HuH-7.5 (cell line): ENCODE results near the gene ZDHHC18.
"Not testable (repeated sequence)": the region's sequence is repeated elsewhere in the genome, so short reads cannot be mapped to it uniquely, and the experiment has no call there.

ENCODE experiments used
- DNase-seq: peaks from one replicate; pipeline ENCODE4 v3.0.0; 2011; ENCODE audit warnings: low spot score

Gene ZDHHC18

GRCh38 chr1:26791148-26791547 lies 35.3 kb upstream of the ZDHHC18 start:
- no peak for DNase-seq

- no peak for DNase-seq
Measured at GRCh38 chr1:26791626-26792025, 34.9 kb upstream of the ZDHHC18 start.

DNA sequence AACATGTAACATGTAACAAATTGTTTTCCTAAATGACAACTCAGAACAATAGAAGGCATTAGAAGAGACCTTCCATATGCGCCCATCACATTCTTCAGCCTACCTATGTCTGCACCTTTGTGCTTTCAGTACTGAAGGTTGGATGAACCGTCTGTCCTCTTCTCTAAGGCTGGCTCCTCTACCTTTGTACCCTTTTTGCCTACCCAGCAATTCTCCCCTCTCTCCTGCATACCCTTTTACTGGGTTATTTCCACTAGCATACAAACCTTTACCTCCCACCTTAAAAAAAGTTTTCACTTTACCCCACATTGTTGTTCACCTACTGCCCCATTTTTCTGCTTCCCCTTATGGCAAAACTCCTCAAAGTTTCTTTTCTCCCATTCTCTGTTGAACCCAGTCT lies 33.6 kb upstream of the ZDHHC18 start:
- DNase-seq = no peak

GRCh38 chr1:26794391-26794790 lies 32.1 kb upstream of the ZDHHC18 start:
- DNase-seq = no peak

DNA sequence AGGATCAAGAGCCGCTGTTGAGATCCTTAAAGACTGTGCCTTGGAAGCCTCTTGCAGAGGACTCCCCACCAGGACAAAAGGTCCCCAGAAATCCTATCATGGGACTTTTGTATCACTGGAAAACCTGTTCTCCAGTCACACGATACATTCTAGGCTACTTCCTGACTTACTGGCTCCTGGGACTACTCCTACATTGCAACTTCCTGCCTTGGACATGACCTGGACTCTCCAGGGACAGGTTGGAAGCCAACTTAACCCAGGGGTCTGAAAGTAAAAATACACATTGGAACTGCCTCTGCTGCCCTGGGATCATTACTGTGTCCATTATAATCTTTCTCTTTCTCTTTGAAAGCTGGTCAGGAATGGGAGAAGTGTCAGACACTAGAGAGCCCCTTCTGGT lies 28.9 kb upstream of the ZDHHC18 start:
- no peak for DNase-seq

- DNase-seq = no peak
Measured at GRCh38 chr1:26799479-26800142, 26.9 kb upstream of the ZDHHC18 start.

GRCh38 chr1:26803932-26804331 lies 22.6 kb upstream of the ZDHHC18 start:
- DNase-seq = not testable (repeated sequence)

DNA sequence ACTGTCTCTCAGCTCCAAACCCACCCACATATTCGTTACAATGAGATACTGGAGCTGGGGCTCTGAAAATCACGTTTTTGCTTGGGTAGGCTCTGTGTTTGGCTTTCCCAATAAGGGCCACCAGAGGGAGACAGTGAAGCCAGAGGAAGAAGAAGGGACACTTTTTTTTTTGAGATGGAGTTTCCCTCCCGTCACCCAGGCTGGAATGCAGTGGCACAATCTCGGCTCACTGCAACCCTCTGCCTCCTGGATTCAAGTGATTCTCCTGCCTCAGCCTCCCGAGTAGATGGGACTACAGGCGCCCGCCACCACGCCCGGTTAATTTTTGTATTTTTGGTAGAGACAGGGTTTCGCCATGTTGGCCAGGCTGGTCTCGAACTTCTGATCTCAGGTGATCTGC lies 16.4 kb upstream of the ZDHHC18 start:
- DNase-seq = peak; percentile 75

GRCh38 chr1:26811057-26811456 lies 15.4 kb upstream of the ZDHHC18 start:
- DNase-seq = no peak

DNA sequence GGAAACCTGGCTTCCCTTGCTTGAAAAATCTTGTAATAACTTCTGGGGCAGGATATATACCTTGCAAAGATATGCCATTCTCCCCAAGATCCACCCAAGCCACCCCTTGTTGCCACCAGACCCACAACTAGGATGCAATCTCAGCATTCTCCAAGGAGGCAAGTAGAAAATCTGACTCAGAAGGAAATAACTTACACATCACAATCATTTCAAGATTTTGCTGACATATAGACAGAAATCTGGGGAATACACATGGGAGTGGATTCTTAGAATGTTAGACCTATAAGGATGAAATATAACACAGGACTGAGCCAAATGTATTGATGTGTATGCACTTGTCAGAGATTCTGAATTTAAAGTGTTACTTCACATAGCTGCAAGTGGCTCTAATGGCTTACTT lies 14.8 kb upstream of the ZDHHC18 start:
- DNase-seq = no peak

GRCh38 chr1:26814377-26814776 lies 12.1 kb upstream of the ZDHHC18 start:
- no peak for DNase-seq

DNA sequence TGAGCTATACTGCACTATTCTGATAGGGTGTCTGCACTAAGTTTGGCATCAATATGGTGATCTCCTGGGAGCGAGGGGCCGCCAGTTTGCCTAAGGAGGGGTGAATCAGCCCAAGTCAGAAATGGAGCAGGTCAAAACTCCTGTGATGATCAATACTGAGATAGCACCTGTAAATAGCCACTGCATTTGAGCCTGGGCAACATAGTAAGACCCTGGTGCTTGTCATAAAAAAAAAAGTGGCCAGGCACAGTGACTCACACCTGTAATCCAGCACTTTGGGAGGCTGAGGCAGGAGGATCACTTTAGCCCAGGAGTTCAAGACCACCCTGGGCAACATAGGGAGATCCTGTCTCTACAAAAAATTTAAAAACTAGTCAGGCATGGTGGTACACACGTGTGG lies 11.6 kb upstream of the ZDHHC18 start:
- DNase-seq = no peak

- no peak for DNase-seq
Measured at GRCh38 chr1:26820784-26821269, 5.7 kb upstream of the ZDHHC18 start.

- no peak for DNase-seq
Measured at GRCh38 chr1:26822737-26823395, 3.6 kb upstream of the ZDHHC18 start.

DNA sequence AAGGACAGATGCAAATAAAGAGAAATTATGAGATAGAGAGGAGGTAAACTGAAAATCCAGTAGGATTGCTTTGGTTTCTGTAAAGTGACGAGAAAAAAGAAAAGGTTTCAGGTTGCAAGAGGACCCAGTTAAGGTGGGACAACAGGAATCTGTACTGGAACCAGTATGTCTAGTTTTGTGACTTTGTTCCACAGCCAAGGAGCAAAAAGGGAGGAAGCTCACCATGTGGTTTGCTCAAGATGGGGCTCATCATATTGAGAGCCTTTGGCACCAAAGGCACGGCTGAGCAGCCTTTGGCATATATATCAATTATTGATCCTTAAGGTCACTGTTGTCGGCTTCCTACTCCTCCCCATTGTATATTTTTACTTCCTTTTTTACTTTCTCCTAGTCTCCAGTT lies 1.8 kb upstream of the ZDHHC18 start:
- no peak for DNase-seq

DNA sequence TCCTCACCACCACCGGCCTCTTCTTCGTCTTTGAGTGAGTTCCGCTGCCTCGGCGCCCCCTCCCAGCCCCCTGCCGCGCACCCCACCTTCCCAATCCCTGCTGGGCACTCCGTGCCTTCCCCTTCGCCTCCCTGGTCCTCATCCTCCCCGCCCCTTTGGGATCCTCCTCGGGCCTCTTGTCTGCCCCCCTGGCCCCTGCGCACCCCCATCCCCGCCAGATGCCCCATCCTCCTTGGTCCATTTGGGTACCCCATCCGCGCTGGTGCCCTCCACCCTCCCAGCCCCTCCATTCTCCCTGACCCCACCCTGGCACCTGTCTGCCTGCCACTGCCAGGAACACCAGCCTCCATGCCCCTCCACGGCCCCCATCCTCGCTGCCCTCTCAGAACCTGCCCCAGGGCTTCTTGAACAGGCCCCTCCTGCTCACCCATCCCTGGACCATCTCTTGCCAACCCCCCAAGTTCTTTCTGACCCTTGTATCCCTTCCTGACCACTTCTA lies 667 bp downstream of the ZDHHC18 start:
- no peak for DNase-seq

- no peak for DNase-seq
Measured at GRCh38 chr1:26827663-26828062, 1.2 kb downstream of the ZDHHC18 start.

DNA sequence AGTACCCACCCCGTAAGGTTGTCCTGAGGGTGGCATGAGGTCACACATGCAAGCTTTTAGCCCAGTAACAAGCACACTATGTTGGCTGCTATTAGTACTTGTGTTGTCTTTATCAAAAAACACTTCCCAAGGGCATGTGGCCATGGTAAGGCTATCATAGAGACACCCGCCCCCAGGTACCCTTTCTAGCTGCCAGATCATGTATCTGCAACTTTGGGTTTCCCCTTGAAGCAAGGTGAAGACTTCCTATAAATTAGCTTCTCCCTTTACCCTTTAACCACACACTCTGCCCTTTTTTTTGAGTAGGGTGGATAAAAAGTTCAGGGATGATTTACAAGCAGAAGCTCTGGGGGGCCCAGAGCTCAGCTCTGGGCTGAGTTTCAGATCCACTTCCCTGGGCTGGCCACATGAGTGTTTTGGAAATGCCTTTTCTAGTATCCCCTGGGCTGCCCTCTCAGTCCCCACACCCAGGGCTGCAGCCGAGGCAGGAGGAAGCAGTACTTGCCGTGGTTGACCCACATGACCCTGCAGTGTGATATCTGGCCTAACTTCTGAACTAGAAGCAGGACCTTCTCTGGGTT lies 2.0 kb downstream of the ZDHHC18 start:
- no peak for DNase-seq

DNA sequence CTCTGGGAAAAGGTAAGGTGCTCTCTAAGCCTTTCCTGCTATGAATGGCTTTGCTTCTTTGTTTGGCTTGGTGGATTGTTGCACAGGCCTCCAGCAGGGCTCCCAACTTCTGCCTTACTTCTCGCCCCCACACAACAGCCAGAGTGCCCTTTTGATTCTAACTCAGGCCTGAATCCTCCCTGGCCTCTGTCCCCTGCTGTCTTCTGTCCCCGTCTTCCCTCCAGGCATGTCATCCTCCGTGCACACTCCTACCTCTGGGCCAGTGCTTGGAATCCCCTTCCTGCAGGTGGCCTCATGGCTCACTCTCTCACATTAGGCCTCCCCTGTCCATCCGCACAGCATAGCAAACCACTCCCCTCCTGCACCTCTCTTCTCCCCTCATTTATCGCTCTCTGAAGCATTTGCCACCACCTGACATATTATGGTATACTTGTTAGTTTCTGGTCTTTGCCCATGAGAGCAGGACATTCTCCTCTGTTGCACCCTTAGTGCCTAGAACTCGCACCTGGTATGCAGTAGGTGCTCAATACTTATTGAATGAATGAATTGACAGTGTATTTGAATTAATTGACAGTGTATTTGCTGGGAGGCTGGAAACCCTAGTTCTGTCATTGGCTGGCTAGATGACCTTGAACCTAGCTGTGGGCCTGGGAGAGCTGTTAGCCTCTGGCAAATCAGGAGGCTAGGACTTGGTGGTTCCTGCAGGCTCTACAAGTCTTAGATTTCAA lies 2.9 kb downstream of the ZDHHC18 start:
- no peak for DNase-seq

- DNase-seq = no peak
Measured at GRCh38 chr1:26831059-26831458, 4.6 kb downstream of the ZDHHC18 start.

GRCh38 chr1:26831546-26832248 lies 5.2 kb downstream of the ZDHHC18 start:
- DNase-seq = peak; percentile 64
